HepG2 (cell line): ENCODE data around the gene FOSB. TPM values are rescaled to one million over a fixed set of nuclear protein-coding genes. Genes with fewer than 3 reads are reported as not detected.
A peak's percentile ranks its signal among the peaks of the same experiment; 100 is the strongest.

Experiments used
- ARID4A ChIP-seq: sonication (generic); formaldehyde crosslinking; IDR thresholded peaks from 2 replicates; pipeline ENCODE4 v1.5.0; 2020; ENCODE audit warnings: mild to moderate bottlenecking, missing genetic modification reagents, borderline replicate concordance
- CSRNP2 ChIP-seq: sonication (generic); formaldehyde crosslinking; conservative IDR thresholded peaks from 2 replicates; pipeline ENCODE4 v1.8.0; 2022; ENCODE audit warnings: low read depth, missing genetic modification reagents
- ETV6 ChIP-seq: sonication (generic); formaldehyde crosslinking; conservative IDR thresholded peaks from 2 replicates; pipeline ENCODE4 v1.4.0; 2020; ENCODE audit warnings: missing genetic modification reagents
- FOXA3 ChIP-seq: IDR thresholded peaks from 2 replicates; pipeline ENCODE4 v1.6.1; 2016; ENCODE audit warnings: missing genetic modification reagents, missing compliant biosample characterization
- HNRNPUL1 ChIP-seq: fragments of 200-400 bp; formaldehyde crosslinking; IDR thresholded peaks from 2 replicates; pipeline ENCODE4 v1.6.1; 2017; ENCODE audit warnings: low read depth, mild to moderate bottlenecking, low read length, moderate library complexity
- MIXL1 ChIP-seq: IDR thresholded peaks from 2 replicates; pipeline ENCODE4 v1.6.1; 2016
- POLR2A ChIP-seq, 2 experiments: IDR thresholded peaks; 2 replicates each; pipeline ENCODE4 v1.6.1; 2011; ENCODE audit warnings: low read depth in 2 of 2, low read length in 2 of 2, mild to moderate bottlenecking in 1 of 2, moderate library complexity in 1 of 2; ENCODE audit not compliant: insufficient read depth in 1 of 2
- PPARG ChIP-seq: conservative IDR thresholded peaks from 2 replicates; pipeline ENCODE4 v1.6.1; 2016; ENCODE audit warnings: missing biosample characterization, missing genetic modification reagents
- SMARCC2 ChIP-seq: fragments of 450-650 bp; IDR thresholded peaks from 2 replicates; pipeline ENCODE4 v1.6.1; 2017; ENCODE audit warnings: antibody characterized with exemption, mild to moderate bottlenecking
- SP2 ChIP-seq: sonication (generic); formaldehyde crosslinking; IDR thresholded peaks from 2 replicates; pipeline ENCODE4 v1.5.1; 2020; ENCODE audit warnings: mild to moderate bottlenecking, missing genetic modification reagents
- ZBTB25 ChIP-seq: IDR thresholded peaks from 2 replicates; pipeline ENCODE4 v1.6.1; 2018; ENCODE audit warnings: missing genetic modification reagents
- ZBTB4 ChIP-seq: sonication (generic); formaldehyde crosslinking; IDR thresholded peaks from 2 replicates; pipeline ENCODE4 v1.4.0; 2020; ENCODE audit warnings: missing genetic modification reagents, mild to moderate bottlenecking, borderline replicate concordance
- ZNF235 ChIP-seq: sonication (generic); formaldehyde crosslinking; IDR thresholded peaks from 2 replicates; pipeline ENCODE4 v1.8.1; 2023; ENCODE audit warnings: mild to moderate bottlenecking, missing genetic modification reagents, borderline replicate concordance
- ZNF3 ChIP-seq: IDR thresholded peaks from 2 replicates; pipeline ENCODE4 v1.7.0; 2017; ENCODE audit warnings: inconsistent platforms
- ZNF343 ChIP-seq: sonication (generic); formaldehyde crosslinking; IDR thresholded peaks from 2 replicates; pipeline ENCODE4 v1.4.0; 2020; ENCODE audit warnings: mild to moderate bottlenecking, missing genetic modification reagents
- ZNF597 ChIP-seq: sonication (generic); formaldehyde crosslinking; IDR thresholded peaks from 2 replicates; pipeline ENCODE4 v1.5.0; 2020; ENCODE audit warnings: missing genetic modification reagents
- ZNF839 ChIP-seq: sonication (generic); formaldehyde crosslinking; IDR thresholded peaks from 2 replicates; pipeline ENCODE4 v1.4.0; 2020; ENCODE audit warnings: missing genetic modification reagents, mild to moderate bottlenecking, borderline replicate concordance
- ZSCAN21 ChIP-seq: sonication (generic); formaldehyde crosslinking; IDR thresholded peaks from 2 replicates; pipeline ENCODE4 v1.8.0; 2022; ENCODE audit warnings: mild to moderate bottlenecking, missing genetic modification reagents, moderate library complexity, borderline replicate concordance
- ZSCAN31 ChIP-seq: sonication (generic); formaldehyde crosslinking; IDR thresholded peaks from 2 replicates; pipeline ENCODE4 v1.5.0; 2020; ENCODE audit warnings: low read depth, mild to moderate bottlenecking, missing genetic modification reagents
- polyA plus RNA-seq, 8 experiments: library from polyadenylated mRNA; depleted of rRNA in 3 of 8; stranded (reverse) in 7 of 8; unstranded in 1 of 8; fragments of >200 nt; fragmentation: Illumina TruSeq in 4 of 8; extraction: Trizol in 4 of 8; gene quantifications; 2 replicates each; pipeline versions ENCODE4 v1.2.1 to v1.2.3, GENCODE V29; 2011 to 2016; ENCODE audit warnings: low read depth in 4 of 8, missing spikeins in 1 of 8, mixed read lengths in 1 of 8; ENCODE audit not compliant: insufficient read depth in 1 of 8
- total RNA-seq, 5 experiments: library from RNA; depleted of rRNA; stranded (reverse); fragments of >200 nt; fragmentation: Illumina TruSeq; extraction: Trizol; gene quantifications; 2 replicates each; pipeline ENCODE4 v1.2.3, GENCODE V29; 2016; ENCODE audit warnings: low read depth in 1 of 5

FOSB gene
- total and polyA plus RNA-seq, 2 of the 13 experiments (the other 11 are each of a cell fraction or from before 2014, with no cell fraction given): 2.8 to 6.0 TPM

GRCh38 chr19:45423589-45424190 lies 44.1 kb upstream of the FOSB start, which contains the start of gene ERCC1 (continued):
- TF ChIP-seq ZBTB4 (CRISPR knock-in tag): peak; percentile 79
- TF ChIP-seq ZNF3 (CRISPR knock-in tag): no peak
- peak; percentile 89 for TF ChIP-seq ZSCAN31 (CRISPR knock-in tag)
- TF ChIP-seq HNRNPUL1: no peak
- peak; percentile 89 for TF ChIP-seq ZBTB25 (CRISPR knock-in tag)
- TF ChIP-seq ETV6 (CRISPR knock-in tag): 0 out of 2 replicates have a peak, but pooled peaks have one; percentile 54
- TF ChIP-seq ZNF839 (CRISPR knock-in tag): no peak
- peak; percentile 93; the same call in 1 of the 2 replicates for TF ChIP-seq ARID4A
- peak; percentile 96; the same call in 1 of the 2 replicates for TF ChIP-seq ZNF235
- peak; percentile 52; the same call in 1 of the 2 replicates for TF ChIP-seq PPARG (CRISPR knock-in tag)
- peak; percentile 70; the same call in 1 of the 2 replicates for TF ChIP-seq ZNF343
- TF ChIP-seq CSRNP2: no peak
- TF ChIP-seq ZNF597 (CRISPR knock-in tag): no peak
- TF ChIP-seq MIXL1: peak; percentile 62
- peak; percentile 79; a peak in 3 of 4 replicates for TF ChIP-seq POLR2A (IDR thresholded peaks at IDR 0.05; ENCODE audit: insufficient read depth in 1 of 2, low read depth in 2 of 2, low read length in 2 of 2)
- TF ChIP-seq SP2: peak; percentile 90
- TF ChIP-seq SMARCC2: no peak
- peak; percentile 62; the same call in 1 of the 2 replicates for TF ChIP-seq ZSCAN21 (CRISPR knock-in tag)
- TF ChIP-seq FOXA3: peak; percentile 48; the same call in 1 of the 2 replicates
